Measurements from ENCODE around the gene MFAP4. TPM values are rescaled to one million over a fixed set of nuclear protein-coding genes. Genes with fewer than 3 reads are reported as not detected.

The MFAP4 gene
- total RNA-seq, 4 donors from 2014 or later: 11.1 to 65.7 (median 30.6) TPM

DNA sequence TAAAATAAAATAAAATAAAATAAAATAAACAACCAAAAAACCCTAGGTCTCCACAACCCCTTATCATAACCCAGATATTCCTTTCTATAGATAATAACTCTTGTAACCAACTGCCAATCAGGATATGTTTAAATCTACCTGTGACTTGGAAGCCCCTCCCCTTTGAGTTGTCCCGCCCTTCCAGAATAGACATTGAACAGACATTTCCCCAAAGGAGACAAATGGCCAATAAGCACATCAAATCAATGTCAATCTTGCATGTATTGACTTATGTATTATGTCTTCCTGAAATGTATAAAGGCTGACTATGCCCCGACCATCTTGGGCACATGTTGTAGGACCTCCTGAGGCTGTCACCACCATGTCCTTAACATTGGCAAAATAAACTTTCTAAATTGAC, 10.2 kb downstream of the MFAP4 start:
- DNase-seq (ENCODE audit: low spot score in 2 of 2): peak in 1 of 2 donors; percentile 54
- H3K4me3 ChIP-seq (ENCODE audit: low read depth, poor library complexity, severe bottlenecking): no peak overlapping the region
- intact Hi-C loops (cut with DNase I; ENCODE audit: low total_unique reads): no loop called here
- WGBS, 2 donors: 26 to 44% methylated on average over 2 of the region's 2 CpGs
- TF ChIP-seq, protein P1, sequence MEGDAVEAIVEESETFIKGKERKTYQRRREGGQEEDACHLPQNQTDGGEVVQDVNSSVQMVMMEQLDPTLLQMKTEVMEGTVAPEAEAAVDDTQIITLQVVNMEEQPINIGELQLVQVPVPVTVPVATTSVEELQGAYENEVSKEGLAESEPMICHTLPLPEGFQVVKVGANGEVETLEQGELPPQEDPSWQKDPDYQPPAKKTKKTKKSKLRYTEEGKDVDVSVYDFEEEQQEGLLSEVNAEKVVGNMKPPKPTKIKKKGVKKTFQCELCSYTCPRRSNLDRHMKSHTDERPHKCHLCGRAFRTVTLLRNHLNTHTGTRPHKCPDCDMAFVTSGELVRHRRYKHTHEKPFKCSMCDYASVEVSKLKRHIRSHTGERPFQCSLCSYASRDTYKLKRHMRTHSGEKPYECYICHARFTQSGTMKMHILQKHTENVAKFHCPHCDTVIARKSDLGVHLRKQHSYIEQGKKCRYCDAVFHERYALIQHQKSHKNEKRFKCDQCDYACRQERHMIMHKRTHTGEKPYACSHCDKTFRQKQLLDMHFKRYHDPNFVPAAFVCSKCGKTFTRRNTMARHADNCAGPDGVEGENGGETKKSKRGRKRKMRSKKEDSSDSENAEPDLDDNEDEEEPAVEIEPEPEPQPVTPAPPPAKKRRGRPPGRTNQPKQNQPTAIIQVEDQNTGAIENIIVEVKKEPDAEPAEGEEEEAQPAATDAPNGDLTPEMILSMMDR (IDR thresholded peaks at IDR 0.05): no peak

DNA sequence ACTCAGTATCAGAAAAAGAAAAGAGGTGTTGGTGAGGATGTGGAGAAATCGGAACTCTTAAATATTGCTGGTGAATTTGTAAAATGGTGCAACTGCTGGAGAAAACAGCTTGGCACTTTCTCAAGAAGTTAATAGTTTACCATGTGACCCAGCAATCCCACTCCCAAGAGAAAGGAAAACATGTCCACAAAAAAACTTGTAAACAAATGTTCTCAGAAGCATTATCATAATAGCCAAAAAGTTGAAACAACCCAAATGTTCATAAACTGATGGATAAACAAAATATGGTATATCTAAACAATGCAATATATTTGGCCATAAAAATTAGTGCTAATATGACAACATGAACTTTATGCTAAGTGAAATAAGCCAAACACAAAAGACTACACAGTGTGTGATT, 11.3 kb downstream of the MFAP4 start:
- H3K4me3 ChIP-seq (ENCODE audit: low read depth, poor library complexity, severe bottlenecking): no peak overlapping the region
- intact Hi-C loops (cut with DNase I; ENCODE audit: low total_unique reads): no loop called here
- no peak for TF ChIP-seq POLR2A (IDR thresholded peaks at IDR 0.05)
- TF ChIP-seq, protein P1 (IDR thresholded peaks at IDR 0.05): no peak
- 91 to 92% methylated on average over 1 of the region's 1 CpG for WGBS, 2 donors
- DNase-seq (ENCODE audit: low spot score in 2 of 2): no peak

DNA sequence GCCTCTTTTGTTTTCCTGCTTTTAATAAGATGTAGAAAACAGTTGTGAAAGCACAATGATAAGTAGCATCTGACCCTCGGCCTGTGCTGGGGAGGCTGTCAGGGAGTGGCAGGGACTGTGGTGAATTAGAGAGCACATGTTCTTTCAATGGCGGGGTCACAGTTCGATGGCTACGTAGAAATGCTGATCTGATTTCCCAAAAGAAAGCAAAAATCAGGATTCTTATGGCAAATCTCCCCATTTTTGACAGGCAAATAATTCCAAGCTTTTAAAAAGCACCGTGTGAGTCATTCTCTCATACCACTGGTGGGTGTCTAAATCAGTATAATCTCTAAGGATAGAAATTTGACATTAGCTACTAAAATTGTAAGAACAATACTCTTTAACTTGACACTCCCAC, 12.9 kb downstream of the MFAP4 start:
- WGBS, 2 donors: 85 to 95% methylated on average over 5 of the region's 5 CpGs
- H3K4me3 ChIP-seq (ENCODE audit: low read depth, poor library complexity, severe bottlenecking): no peak overlapping the region
- no peak for TF ChIP-seq POLR2A (IDR thresholded peaks at IDR 0.05)
- TF ChIP-seq, protein P1 (IDR thresholded peaks at IDR 0.05): no peak
- peak in 1 of 2 donors; percentile 74 for DNase-seq (ENCODE audit: low spot score in 2 of 2)
- intact Hi-C loops (cut with DNase I; ENCODE audit: low total_unique reads): no loop called here

DNA sequence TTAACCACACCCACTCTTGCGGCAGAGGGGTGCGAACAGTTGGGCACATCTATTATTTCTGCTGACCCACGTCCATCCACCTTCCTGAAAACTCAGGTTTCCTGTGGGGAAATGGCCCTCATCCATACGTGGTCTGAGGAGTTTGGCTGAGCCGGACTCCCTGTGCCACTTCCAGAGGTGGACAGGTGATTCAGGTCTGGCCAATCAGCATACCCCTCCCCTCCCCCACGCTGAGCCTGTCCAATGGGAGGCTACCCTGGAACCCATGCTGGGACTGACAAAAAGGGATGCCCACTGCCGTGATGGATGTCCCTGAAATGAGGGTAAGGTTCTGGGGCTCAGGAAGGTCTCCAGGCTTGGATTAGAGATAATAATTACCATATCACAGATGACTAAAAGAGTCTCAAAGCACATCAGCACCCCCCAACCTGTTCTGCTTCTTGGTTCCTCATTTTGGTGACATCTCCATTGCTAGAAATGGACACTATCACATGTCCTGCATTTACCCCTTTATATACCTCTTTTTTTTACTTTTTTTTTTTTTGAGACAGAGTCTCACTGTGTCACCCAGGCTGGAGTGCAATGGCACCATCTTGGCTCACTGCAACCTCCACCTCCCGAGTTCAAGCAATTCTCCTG, 14.0 kb downstream of the MFAP4 start:
- intact Hi-C loops (cut with DNase I; ENCODE audit: low total_unique reads): no loop called here
- peak in 1 of 2 donors; percentile 65 for DNase-seq (ENCODE audit: low spot score in 2 of 2)
- TF ChIP-seq, protein P1 (IDR thresholded peaks at IDR 0.05): no peak
- TF ChIP-seq POLR2A (IDR thresholded peaks at IDR 0.05): no peak
- H3K4me3 ChIP-seq (ENCODE audit: low read depth, poor library complexity, severe bottlenecking): no peak overlapping the region
- 91 to 92% methylated on average over 8 of the region's 8 CpGs for WGBS, 2 donors

DNA sequence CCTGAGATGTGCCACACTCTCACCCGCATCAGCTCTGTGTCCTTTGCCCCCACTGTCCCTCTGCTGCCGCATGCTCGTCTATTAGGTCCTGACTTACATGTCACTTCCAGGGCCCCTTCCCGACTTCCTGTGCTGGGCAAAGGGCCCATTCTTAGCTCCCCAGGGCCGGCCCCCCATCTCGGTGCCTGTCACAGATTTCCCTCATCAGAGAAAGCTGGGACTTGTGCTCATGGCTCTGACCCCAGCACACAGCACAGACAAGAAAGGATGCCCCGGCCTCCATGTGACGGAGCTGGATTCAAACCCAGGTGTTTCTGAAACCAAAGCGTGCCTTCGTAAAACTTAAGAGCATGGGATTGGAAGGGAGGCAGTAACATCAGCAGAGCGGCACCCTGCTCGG, 14.6 kb downstream of the MFAP4 start:
- WGBS, 2 donors: 87 to 90% methylated on average over 12 of the region's 12 CpGs
- TF ChIP-seq POLR2A (IDR thresholded peaks at IDR 0.05): no peak
- TF ChIP-seq, protein P1 (IDR thresholded peaks at IDR 0.05): no peak
- intact Hi-C loops (cut with DNase I; ENCODE audit: low total_unique reads): no loop called here
- H3K4me3 ChIP-seq (ENCODE audit: low read depth, poor library complexity, severe bottlenecking): no peak overlapping the region
- DNase-seq (ENCODE audit: low spot score in 2 of 2): peak in 1 of 2 donors; percentile 76

DNA sequence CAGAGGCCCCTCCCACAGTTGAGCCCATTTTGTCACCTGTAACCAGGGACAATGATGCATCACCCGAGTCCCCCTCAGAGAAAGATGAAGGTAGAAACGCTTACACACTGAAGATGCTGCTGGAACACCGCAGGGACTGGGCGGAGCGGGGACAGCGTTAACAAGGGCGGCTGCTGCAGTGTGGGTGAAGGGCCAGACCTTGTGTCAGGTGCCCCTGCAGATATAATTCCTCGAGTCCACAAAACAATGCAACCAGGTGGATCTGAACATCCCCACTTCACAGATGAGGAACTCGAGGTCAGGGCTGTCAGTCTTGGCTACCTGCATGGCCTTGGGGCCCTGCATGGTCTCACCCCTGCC, 15.0 kb downstream of the MFAP4 start:
- DNase-seq (ENCODE audit: low spot score in 2 of 2): peak in 1 of 2 donors; percentile 62
- 82 to 86% methylated on average over 9 of the region's 9 CpGs for WGBS, 2 donors
- H3K4me3 ChIP-seq (ENCODE audit: low read depth, poor library complexity, severe bottlenecking): no peak overlapping the region
- intact Hi-C loops (cut with DNase I; ENCODE audit: low total_unique reads): no loop called here
- TF ChIP-seq, protein P1 (IDR thresholded peaks at IDR 0.05): no peak
- no peak for TF ChIP-seq POLR2A (IDR thresholded peaks at IDR 0.05)

All from lower leg skin (tissue), 4 donors.